GM12864 (cell line): Measurements from ENCODE around the gene ETS2.

Experiments used
- DNase-seq: peaks from one replicate; pipeline ENCODE4 v3.0.0-alpha.2; 2011; ENCODE audit warnings: low read depth
- H3K4me3 ChIP-seq: 2 replicates; pipeline ENCODE4 v1.5.1; 2011; ENCODE audit warnings: mild to moderate bottlenecking, low read depth, low read length, control low read depth
- TF ChIP-seq, protein P1 (sequence below): IDR thresholded peaks from 2 replicates; pipeline ENCODE4 v1.5.1; 2011; ENCODE audit warnings: low read depth, mild to moderate bottlenecking, moderate library complexity, low read length, control low read depth, inconsistent platforms; ENCODE audit errors: missing control alignments

ETS2 gene

GRCh38 chr21:38777015-38777414 is 28.7 kb upstream of the ETS2 start:
- DNase-seq: no peak
- TF ChIP-seq, protein P1, sequence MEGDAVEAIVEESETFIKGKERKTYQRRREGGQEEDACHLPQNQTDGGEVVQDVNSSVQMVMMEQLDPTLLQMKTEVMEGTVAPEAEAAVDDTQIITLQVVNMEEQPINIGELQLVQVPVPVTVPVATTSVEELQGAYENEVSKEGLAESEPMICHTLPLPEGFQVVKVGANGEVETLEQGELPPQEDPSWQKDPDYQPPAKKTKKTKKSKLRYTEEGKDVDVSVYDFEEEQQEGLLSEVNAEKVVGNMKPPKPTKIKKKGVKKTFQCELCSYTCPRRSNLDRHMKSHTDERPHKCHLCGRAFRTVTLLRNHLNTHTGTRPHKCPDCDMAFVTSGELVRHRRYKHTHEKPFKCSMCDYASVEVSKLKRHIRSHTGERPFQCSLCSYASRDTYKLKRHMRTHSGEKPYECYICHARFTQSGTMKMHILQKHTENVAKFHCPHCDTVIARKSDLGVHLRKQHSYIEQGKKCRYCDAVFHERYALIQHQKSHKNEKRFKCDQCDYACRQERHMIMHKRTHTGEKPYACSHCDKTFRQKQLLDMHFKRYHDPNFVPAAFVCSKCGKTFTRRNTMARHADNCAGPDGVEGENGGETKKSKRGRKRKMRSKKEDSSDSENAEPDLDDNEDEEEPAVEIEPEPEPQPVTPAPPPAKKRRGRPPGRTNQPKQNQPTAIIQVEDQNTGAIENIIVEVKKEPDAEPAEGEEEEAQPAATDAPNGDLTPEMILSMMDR: no peak
- H3K4me3 ChIP-seq: no peak overlapping the region

- DNase-seq: no peak
- TF ChIP-seq, protein P1: no peak
- no peak overlapping the region for H3K4me3 ChIP-seq
Observed at GRCh38 chr21:38777531-38777930, 28.2 kb upstream of the ETS2 start.

GRCh38 chr21:38780879-38781278 is 24.9 kb upstream of the ETS2 start:
- no peak overlapping the region for H3K4me3 ChIP-seq
- DNase-seq: no peak
- TF ChIP-seq, protein P1: no peak

GRCh38 chr21:38784458-38785266 is 21.1 kb upstream of the ETS2 start:
- TF ChIP-seq, protein P1: no peak
- no peak overlapping the region for H3K4me3 ChIP-seq
- no peak for DNase-seq

DNA sequence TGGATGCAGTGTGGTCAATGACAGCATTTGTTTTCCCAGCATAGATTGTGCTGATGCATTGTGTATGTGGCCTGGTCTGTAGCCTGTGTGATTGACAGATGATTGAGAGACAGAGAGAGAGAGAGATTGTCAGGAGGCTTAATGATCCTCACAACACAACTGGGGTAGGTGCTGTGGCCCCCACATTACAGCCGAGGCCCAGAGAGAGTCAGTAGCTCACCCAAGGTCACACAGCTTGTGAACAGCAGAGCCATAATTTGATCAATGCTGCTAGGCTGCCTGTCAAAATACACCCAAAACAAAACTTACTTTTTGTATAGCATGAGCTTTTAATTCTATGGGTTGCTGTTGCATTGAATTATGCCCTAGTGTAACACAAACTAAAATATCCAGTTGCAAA is 20.2 kb upstream of the ETS2 start:
- TF ChIP-seq, protein P1: no peak

GRCh38 chr21:38787016-38787415 is 18.7 kb upstream of the ETS2 start:
- no peak overlapping the region for H3K4me3 ChIP-seq
- DNase-seq: no peak
- TF ChIP-seq, protein P1: no peak

More for the DNA sequence above, 20.2 kb upstream of the ETS2 start:
- H3K4me3 ChIP-seq: no peak overlapping the region
- DNase-seq: no peak
